ENCODE results near the gene XKR8. TPM values are rescaled to one million over a fixed set of nuclear protein-coding genes. Genes with fewer than 3 reads are reported as not detected.

The XKR8 gene
- total RNA-seq, 4 donors from 2014 or later: 3.7 to 8.9 (median 5.1) TPM

- TF ChIP-seq CTCF (IDR thresholded peaks at IDR 0.05) (no peak), POLR2A (IDR thresholded peaks at IDR 0.05) (no peak), EP300 (IDR thresholded peaks at IDR 0.05) (no peak), POLR2AphosphoS5 (IDR thresholded peaks at IDR 0.05) (no peak)
- ATAC-seq: no peak
- Histone ChIP-seq H3K36me3 (no peaks in the 10 kb centered on the region), H3K27ac (no peak overlapping the region), H3K9me3 (no peaks in the 10 kb centered on the region), H3K4me1 (peaks cover 0 to 8% (median 0%) of the 10 kb centered on the region in 3 donors), H3K4me3 (no peak overlapping the region), H3K27me3 (peaks cover 45% of the 10 kb centered on the region)
- 18 to 72% methylated on average over 7 to 8 of the region's 8 CpGs for WGBS, 2 donors (ENCODE audit: low coverage in 1 of 2)
These were observed 24.1 kb upstream of the XKR8 start for GRCh38 chr1:27935721-27936120.

GRCh38 chr1:27936370-27936769 is 23.4 kb upstream of the XKR8 start:
- H3K4me3 ChIP-seq: no peak overlapping the region
- ATAC-seq: no peak
- no peak for TF ChIP-seq CTCF (IDR thresholded peaks at IDR 0.05)
- no peak for TF ChIP-seq POLR2AphosphoS5 (IDR thresholded peaks at IDR 0.05)
- TF ChIP-seq EP300 (IDR thresholded peaks at IDR 0.05): no peak
- no peak for TF ChIP-seq POLR2A (IDR thresholded peaks at IDR 0.05)
- WGBS, 2 donors (ENCODE audit: low coverage in 1 of 2): 63 to 88% methylated on average over 4 to 5 of the region's 5 CpGs
- H3K27ac ChIP-seq: no peak overlapping the region
- H3K9me3 ChIP-seq: no peaks in the 10 kb centered on the region
- H3K36me3 ChIP-seq: no peaks in the 10 kb centered on the region
- H3K4me1 ChIP-seq: peaks cover 0 to 8% (median 0%) of the 10 kb centered on the region in 3 donors
- H3K27me3 ChIP-seq: peaks cover 45% of the 10 kb centered on the region

- H3K4me3 ChIP-seq: no peak overlapping the region
- H3K36me3 ChIP-seq: no peaks in the 10 kb centered on the region
- 60% methylated on average over 1 of the region's 1 CpG; no CpG with 5 or more reads in 1 of the 2 donors for WGBS, 2 donors (ENCODE audit: low coverage in 1 of 2)
- ATAC-seq: no peak
- peaks cover 0 to 8% (median 0%) of the 10 kb centered on the region in 3 donors for H3K4me1 ChIP-seq
- H3K27me3 ChIP-seq: peaks cover 43% of the 10 kb centered on the region
- no peak for TF ChIP-seq POLR2AphosphoS5 (IDR thresholded peaks at IDR 0.05)
- no peak for TF ChIP-seq EP300 (IDR thresholded peaks at IDR 0.05)
- TF ChIP-seq CTCF (IDR thresholded peaks at IDR 0.05): no peak
- TF ChIP-seq POLR2A (IDR thresholded peaks at IDR 0.05): no peak
- H3K9me3 ChIP-seq: no peaks in the 10 kb centered on the region
- no peak overlapping the region for H3K27ac ChIP-seq
These were observed 22.3 kb upstream of the XKR8 start for GRCh38 chr1:27937524-27937836.

GRCh38 chr1:27938488-27938887 is 21.3 kb upstream of the XKR8 start:
- no peak overlapping the region for H3K27ac ChIP-seq
- TF ChIP-seq CTCF (IDR thresholded peaks at IDR 0.05): no peak
- no peak for TF ChIP-seq EP300 (IDR thresholded peaks at IDR 0.05)
- TF ChIP-seq POLR2AphosphoS5 (IDR thresholded peaks at IDR 0.05): no peak
- no peak for TF ChIP-seq POLR2A (IDR thresholded peaks at IDR 0.05)
- no peaks in the 10 kb centered on the region for H3K9me3 ChIP-seq
- WGBS, 2 donors (ENCODE audit: low coverage in 1 of 2): 81 to 87% methylated on average over 4 of the region's 4 CpGs
- H3K4me1 ChIP-seq: peaks cover 0 to 8% (median 0%) of the 10 kb centered on the region in 3 donors
- H3K27me3 ChIP-seq: peaks cover 38% of the 10 kb centered on the region
- H3K4me3 ChIP-seq: no peak overlapping the region
- ATAC-seq: no peak
- no peaks in the 10 kb centered on the region for H3K36me3 ChIP-seq

- Histone ChIP-seq H3K4me3 (no peak overlapping the region), H3K36me3 (no peaks in the 10 kb centered on the region), H3K9me3 (no peaks in the 10 kb centered on the region), H3K27ac (no peak overlapping the region), H3K4me1 (peaks cover 0 to under 1% (median 0%) of the 10 kb centered on the region in 3 donors), H3K27me3 (peaks cover 21% of the 10 kb centered on the region)
- TF ChIP-seq POLR2A (IDR thresholded peaks at IDR 0.05) (no peak), POLR2AphosphoS5 (IDR thresholded peaks at IDR 0.05) (no peak), EP300 (IDR thresholded peaks at IDR 0.05) (no peak), CTCF (IDR thresholded peaks at IDR 0.05) (peak in 1 of 4 experiments; percentile 32)
- no peak for ATAC-seq
- 29 to 44% methylated on average over 5 of the region's 6 CpGs for WGBS, 2 donors (ENCODE audit: low coverage in 1 of 2)
These were observed 19.5 kb upstream of the XKR8 start for GRCh38 chr1:27940297-27940696.

Measured in gastroesophageal sphincter (tissue), 4 donors.